HG03135 (cell line): ENCODE results near the gene UBE2E3.
"Not testable (repeated sequence)": the region's sequence is repeated elsewhere in the genome, so short reads cannot be mapped to it uniquely, and the experiment has no call there.

Source experiments
- ATAC-seq: cut with Tn5 transposase; IDR thresholded peaks from one replicate; pipeline ENCODE4 v1.9.1; 2021; ENCODE audit warnings: mild to moderate bottlenecking, moderate library complexity; ENCODE audit not compliant: unreplicated experiment

Gene UBE2E3

GRCh38 chr2:181025004-181025403, 44.6 kb downstream of the UBE2E3 start:
- no peak for ATAC-seq

DNA sequence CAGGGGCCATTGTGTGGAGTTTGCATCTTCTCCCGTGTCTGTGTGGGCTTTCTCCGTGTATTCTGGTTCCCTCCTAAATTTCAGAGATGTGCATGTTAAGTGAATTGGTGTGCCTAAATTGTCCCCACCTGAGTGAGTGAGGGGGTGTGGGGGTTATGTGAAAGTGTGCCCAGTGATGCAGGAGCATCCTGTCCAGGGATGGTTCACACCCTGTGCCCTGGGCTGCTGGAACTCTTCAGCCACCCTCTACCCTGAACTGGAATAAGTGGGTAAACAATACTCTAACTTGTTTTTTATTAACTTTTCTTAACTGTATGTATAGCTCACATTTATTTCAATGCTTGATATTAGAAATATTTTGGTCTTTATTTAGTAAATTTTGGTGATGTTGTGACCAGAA, 56.0 kb downstream of the UBE2E3 start:
- ATAC-seq: peak; percentile 60

GRCh38 chr2:181036848-181037603, 56.6 kb downstream of the UBE2E3 start:
- peak; percentile 74 for ATAC-seq

DNA sequence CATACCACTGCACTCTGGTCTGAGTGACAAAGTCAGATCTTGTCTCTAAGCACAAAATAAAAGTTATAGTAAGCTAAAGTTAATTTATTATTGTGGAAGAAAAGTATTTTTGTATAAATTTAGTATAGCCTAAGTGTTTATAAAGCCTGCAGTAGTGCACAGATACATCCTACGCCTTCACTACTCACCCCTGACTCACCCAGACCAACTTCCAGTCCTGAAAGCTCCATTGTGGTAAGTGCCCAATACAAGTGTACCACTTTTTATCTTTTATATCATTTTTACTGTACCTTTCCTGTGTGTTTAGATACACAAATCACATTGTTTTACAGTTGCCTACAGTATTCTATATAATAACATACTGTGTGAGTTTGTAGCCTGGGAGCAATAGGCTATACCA, 57.5 kb downstream of the UBE2E3 start:
- ATAC-seq: no peak

DNA sequence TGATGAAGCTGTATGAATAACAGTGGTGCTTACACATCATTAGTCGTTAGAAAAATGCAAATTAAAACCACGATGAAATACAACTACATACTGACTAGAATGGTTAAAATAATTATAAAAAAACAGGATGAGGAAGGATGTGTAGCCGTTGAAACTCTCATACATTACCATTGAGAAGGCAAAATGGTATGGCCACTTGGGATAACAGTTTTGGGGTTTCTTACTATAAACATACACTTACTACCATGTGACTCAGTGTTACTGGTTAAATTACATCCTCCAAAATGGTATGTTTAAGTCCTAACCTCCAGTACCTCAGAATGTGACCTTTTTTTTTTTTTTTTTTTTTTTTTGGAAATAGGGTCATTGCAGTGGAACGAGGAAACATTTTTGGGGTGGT, 58.4 kb downstream of the UBE2E3 start:
- ATAC-seq: no peak

DNA sequence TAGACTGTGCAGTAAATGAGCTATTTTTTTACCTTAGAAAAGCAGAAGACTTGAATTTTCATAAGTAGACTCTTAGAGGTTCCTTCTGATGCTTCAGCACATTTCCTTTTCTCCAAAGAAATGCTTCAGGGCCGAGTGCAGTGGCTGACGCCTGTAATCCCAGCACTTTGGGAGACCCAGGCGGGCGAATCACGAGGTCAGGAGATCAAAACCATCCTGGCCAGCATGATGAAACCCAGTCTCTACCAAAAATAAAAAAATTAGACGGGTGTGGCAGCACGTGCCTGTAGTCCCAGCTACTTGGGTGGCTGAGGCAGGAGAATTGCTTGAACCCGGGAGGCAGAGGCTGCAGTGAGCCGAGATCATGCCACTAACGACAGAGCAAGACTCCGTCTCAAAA, 60.4 kb downstream of the UBE2E3 start:
- not testable (repeated sequence) for ATAC-seq

DNA sequence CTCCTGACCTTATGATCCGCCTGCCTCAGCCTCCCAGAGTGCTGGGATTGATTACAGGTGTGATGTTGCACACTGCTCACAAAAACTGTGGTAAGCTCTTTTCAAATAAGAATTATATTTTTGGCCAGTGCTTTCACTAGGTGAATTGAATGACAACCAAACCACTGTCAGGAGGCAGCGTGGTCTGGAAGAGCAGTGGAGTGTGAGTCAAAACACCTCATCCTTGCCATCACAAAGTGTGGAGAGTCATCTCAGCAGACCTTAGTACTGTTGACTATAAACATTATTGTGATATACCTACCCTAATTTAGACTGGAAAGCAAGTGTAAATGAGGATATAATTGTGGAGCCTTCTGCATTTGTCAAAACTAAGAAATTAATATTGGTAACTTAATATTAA, 61.3 kb downstream of the UBE2E3 start:
- no peak for ATAC-seq

GRCh38 chr2:181042706-181043105, 62.3 kb downstream of the UBE2E3 start:
- no peak for ATAC-seq

GRCh38 chr2:181046833-181047232, 66.4 kb downstream of the UBE2E3 start:
- peak; percentile 75 for ATAC-seq

GRCh38 chr2:181047829-181048228, 67.4 kb downstream of the UBE2E3 start:
- ATAC-seq: no peak

- no peak for ATAC-seq
These were observed 71.6 kb downstream of the UBE2E3 start for GRCh38 chr2:181051861-181052522.

DNA sequence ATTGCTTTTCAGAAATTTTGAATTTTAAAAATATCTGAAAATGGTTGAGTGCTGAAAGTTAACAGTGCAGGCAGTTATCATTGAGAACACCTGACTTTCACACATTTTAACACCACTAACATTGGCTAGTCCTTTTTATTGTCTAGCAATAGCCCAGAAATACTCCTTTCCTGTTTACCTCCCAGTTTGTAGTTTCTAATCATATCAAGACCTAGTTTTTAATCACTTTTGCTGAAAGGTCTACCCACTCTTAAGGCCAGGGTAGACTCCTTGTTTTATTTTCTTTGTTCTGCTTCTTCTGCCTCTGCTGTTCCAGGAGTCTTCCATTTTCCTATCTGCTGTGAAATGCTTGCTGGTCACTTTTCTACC, 72.1 kb downstream of the UBE2E3 start:
- no peak for ATAC-seq

- no peak for ATAC-seq
These were observed 73.9 kb downstream of the UBE2E3 start for GRCh38 chr2:181054256-181054655.

DNA sequence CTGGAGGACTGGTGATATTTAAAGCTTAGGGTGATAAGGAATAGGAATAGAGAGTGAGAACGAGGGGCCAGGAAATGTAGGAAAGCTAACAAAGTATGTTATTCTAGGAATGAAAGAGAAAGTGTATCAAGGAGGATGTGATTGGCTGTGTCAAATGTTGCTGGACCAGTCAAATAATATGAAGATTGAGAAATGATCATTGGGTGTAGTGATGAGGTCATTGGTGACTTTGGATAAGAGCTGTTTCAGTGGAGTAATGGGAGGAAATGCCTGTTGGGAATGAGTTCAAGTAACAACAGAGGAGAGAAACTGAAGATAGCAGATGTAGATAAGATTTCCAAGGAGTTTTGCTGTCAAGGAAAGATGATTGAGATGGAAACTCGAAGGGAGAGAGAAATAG, 74.4 kb downstream of the UBE2E3 start:
- no peak for ATAC-seq

GRCh38 chr2:181058378-181059269, 78.2 kb downstream of the UBE2E3 start:
- ATAC-seq: peak; percentile 69

DNA sequence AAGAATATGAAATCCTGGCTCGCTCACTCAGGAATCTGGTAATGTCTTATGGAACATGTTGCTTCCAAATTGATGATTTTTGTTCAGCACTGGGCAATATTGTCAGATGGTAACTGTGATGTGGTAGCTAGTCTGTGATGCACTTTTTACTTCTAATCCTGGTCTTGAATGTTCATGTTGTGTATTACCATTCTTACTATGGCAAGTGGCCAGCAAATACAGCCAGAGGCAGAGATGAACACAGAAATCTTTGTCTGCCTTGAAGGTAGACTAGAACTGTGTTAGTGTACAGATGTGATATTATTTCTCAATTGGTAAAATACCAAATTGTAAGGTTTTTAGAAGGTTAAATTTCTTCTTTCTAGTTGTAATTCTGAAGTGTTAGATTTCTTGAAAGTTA, 83.3 kb downstream of the UBE2E3 start:
- no peak for ATAC-seq

DNA sequence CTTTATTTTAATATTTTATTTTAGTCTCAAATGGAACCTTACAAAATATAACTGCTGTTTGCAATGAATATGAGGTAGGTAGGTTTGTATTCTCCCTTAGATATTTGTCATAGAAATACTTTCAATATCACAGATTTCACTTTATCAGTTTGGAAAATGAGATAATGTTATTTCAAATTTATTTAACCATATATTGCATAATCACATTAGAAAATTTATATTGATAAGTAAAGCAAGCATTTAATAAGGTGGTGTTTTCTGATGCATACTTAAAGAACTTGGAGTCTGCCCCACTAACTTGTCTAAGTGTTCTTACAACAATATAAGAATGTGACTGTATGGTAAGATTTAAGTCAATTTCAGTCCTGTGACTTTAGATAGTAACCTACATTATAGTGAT, 85.1 kb downstream of the UBE2E3 start:
- no peak for ATAC-seq

- no peak for ATAC-seq
These were observed 85.9 kb downstream of the UBE2E3 start for GRCh38 chr2:181066333-181066732.

DNA sequence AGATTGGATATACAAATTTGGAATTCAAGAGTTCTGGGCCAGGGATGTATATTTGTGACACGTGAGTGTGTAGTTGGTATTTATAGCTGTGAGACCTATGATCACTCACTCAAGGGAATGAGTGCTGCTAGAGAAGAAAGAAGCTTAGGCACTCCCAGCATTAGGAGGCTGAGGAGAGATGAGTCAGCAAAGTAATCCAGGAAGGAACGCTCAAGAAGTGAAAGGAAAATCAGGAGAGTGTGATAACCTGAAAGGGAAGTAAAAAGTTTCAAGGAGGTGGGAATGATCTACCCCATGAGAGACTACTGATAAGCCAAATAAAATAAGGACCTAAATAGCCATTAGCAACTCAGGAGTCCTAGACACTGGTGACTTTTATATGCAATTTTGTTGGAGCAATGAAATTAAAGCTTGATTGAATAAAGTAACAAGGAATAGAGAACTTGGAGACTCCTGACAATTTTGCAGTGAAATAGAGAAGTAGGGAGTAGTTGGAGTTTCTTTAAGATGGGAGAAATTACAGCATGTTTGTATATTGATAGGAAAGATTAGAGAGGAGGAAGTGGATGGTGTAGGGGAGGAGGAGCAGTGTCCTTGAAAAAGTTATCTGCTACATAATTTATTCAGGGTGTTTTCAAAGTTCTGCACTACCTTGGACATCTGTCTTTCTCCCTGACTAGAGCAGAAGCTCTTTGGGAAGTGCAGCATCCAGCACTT, 89.9 kb downstream of the UBE2E3 start:
- no peak for ATAC-seq

DNA sequence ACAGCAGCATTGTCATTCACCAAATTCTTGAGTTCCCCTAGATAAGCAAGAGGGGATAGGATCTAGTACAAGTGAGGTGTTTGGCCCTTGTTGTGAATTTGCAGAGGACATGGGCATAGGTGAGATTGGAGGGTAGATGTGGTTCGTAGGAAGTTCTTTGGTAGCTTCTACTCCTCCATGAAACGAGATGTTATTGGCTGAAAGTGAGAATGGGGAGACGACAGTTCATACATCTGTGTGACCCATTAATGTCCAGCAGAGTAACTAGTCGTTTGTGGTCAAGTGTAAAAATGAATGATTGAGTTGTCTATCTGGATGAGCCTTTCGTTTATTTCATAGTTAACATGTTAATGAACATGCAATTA, 90.4 kb downstream of the UBE2E3 start:
- no peak for ATAC-seq
